OCI-M2 (cell line): ENCODE data around the gene FCGR3A.
"Not testable (repeated sequence)": the region's sequence is repeated elsewhere in the genome, so short reads cannot be mapped to it uniquely, and the experiment has no call there.

ENCODE experiments used
- DNase-seq: peaks from one replicate; lab custom pipeline; 2025; ENCODE audit not compliant: unreplicated experiment; lab: John Stamatoyannopoulos, UW

FCGR3A gene

DNA sequence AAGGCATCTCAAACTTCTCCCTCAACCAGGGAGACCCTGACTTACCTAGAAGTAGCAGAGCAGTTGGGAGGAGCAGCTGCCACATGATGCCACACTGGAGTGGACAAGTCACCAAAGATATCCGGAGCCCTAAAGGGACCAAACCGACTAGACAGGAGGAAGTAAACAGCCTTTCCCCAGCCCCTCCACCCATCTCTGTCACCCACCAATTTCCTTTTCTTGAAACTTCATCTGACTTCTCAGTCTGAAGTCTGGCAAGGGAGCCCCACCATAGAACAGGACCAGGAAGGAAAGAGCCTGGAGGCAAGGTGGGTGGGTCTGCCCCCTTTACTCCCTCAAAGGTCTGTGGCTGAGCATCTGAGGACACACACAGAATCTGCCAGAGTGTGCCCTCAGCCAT is at the start of gene FCGR3A:
Gene FCGR3A, minus strand, starts transcription at position 167 of the 400 bp plus-strand sequence. Its CDS starts 82 bp downstream, at position 85.
- no peak for DNase-seq

- DNase-seq = not testable (repeated sequence)
Observed at GRCh38 chr1:161597077-161597476, 47.5 kb upstream of the FCGR3A start.

DNA sequence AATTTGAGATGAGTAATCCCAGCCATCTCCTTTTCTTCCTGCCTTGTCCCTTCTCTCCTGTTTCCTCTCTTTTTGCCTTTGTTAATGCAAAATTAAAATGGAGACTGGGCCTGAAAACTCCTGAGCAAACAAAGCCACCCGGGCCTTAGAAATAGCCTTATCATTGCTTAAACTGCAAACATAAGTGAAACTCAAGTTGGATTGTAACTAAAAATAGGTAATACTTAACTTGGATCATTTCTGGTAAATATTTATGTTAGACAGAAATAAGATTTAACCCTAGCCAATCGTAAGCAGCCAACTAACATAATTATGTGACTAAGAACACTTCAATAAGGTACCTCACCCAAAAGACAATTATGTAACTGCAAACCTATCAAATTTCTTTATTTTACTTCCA is 46.0 kb upstream of the FCGR3A start:
- not testable (repeated sequence) for DNase-seq

DNA sequence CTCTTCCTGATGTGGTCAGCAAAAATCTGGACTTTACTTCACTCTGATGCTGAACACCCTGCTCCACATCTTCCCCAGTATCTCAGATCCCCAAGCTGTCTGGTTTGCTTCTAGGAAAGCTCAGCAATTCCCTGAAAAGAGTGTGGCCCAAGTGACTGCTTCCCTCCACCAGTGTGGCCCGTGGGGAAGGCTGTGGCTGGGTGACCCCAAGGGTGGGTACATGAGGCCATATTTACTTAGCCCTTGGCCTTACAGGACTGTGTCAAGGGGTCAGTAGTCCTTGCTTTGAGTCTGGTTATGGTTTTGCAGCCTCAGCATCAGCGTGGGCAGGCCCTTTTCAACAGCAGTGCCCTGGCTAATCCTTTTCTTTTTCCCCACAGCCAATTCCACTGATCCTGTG is 45.6 kb upstream of the FCGR3A start:
- DNase-seq = not testable (repeated sequence)

- DNase-seq = not testable (repeated sequence)
Observed at GRCh38 chr1:161594269-161594984, 44.8 kb upstream of the FCGR3A start.

DNA sequence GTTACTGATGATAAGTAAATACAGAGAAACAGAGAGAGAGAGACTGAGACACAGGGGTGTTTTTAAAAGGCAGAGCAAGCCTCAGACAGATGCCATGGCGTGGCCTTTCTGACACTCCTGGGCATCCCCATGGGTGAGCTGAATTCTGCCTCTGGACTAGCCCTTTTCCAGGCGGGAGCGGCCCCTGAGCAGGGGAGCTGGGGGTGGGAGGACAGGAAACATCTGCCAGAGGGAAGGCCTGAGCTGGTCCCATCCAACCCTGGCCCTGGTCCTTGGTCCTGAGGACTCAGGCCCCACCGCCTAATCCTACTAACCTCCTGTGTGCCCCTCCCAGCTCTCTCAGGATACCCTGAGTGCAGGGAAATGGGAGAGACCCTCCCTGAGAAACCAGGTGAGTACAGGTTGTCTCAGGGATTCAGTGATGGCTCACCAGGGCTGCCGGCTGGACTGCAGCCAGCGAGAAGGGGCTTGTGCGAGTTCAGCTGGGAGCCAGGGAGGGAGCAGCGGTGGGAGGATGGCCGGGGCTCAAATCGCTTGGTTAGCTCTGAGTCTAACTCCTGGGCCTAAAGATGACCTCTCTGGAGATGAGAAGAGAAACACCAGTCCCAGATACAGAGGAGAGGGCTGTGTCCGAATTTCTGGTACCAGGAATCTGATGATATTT is 43.6 kb upstream of the FCGR3A start:
- not testable (repeated sequence) for DNase-seq

GRCh38 chr1:161592586-161592985 is 43.0 kb upstream of the FCGR3A start:
- DNase-seq = not testable (repeated sequence)

DNA sequence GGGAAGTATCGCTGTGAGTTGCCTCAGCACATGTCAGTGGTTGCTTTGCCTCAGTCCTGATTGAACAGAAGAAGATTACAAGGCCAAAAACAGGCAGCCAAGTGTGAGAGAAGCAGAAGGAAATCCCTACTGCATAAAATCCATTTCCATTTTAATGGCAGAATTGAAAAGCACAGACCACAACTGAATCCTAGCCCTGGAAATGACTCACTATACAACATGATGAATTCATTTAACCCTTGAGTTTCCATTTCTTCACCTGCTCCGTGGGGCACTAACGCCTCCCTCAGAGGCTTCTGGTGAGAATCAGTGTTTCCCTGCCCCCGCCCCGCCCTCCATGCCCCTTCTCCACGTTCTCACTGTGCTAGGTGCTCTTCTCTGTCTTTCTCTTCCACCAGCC is 40.3 kb upstream of the FCGR3A start:
- not testable (repeated sequence) for DNase-seq

- not testable (repeated sequence) for DNase-seq
Observed at GRCh38 chr1:161589365-161589764, 39.7 kb upstream of the FCGR3A start.

DNA sequence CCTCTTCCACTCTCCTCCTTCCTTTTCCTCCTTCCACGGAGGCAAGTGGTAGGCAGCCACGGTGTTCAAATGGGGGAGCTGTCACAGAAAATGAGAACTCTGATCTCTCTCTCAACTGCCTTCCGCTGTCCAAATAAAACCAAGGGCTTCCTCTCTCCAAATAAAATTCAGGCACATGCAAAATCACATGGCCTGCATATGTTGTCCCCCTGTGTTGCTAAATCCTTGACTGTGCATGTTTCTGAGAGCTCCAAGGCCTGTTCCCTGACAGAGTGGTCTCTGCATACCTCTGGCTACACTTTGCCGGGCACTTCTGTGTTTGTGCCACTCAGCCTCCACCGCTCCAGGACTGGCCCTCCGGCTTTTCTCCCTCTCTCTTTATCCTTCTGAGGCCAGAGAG is 39.0 kb upstream of the FCGR3A start:
- not testable (repeated sequence) for DNase-seq

- DNase-seq = not testable (repeated sequence)
Observed at GRCh38 chr1:161582882-161583281, 33.3 kb upstream of the FCGR3A start.

GRCh38 chr1:161580879-161581537 is 31.4 kb upstream of the FCGR3A start:
- not testable (repeated sequence) for DNase-seq

DNA sequence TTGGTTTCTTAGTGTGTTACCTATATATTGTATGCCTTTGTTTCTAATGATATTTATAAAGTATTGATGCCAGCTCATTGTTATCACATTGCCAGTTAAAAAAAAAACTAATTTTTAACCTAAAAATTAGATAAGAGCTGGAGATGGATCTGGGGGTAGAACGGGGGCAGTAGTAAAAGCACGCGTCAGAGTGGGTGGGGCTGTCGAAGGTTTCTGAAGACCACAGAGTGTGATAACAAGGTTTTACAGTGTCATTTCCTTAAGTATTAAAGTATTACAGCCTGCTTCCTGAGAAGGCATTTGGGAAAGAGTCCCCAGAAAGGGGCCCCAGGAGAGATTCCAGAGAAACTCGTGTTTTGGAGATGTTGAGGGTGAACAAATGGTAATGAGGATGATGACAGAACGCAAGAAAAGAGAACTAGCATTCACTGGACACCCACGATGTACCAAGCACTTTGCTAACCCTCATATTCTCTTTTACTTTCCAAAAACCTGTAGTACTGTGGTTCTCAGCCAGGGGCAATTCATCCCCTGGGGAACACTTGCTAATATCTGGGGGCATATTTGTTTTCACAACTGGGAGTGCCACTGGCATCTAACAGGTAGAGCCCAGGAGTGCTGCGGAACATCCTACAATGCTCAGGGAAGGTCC is 30.4 kb upstream of the FCGR3A start:
- not testable (repeated sequence) for DNase-seq

GRCh38 chr1:161576676-161577075 is 27.1 kb upstream of the FCGR3A start:
- DNase-seq = not testable (repeated sequence)

GRCh38 chr1:161571703-161572102 is 22.1 kb upstream of the FCGR3A start:
- not testable (repeated sequence) for DNase-seq

DNA sequence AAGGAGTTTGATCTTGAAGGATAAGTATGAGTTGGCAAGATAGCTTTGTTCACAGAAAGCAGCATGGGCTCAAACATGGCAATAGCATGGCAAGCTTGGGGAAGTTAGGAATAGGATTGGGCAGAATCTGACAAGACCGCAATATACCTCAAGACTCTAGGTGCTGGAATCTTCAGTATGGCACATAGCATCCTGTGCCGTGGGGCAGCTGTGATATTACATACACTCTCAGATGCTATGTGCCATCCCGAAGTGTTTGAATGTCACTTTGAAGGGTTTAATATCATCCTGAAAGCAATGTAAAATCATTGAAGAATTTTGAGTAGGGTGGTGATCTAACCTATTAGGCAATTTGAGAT is 17.0 kb upstream of the FCGR3A start:
- DNase-seq = not testable (repeated sequence)

GRCh38 chr1:161563522-161563921 is 13.9 kb upstream of the FCGR3A start:
- DNase-seq = not testable (repeated sequence)

DNA sequence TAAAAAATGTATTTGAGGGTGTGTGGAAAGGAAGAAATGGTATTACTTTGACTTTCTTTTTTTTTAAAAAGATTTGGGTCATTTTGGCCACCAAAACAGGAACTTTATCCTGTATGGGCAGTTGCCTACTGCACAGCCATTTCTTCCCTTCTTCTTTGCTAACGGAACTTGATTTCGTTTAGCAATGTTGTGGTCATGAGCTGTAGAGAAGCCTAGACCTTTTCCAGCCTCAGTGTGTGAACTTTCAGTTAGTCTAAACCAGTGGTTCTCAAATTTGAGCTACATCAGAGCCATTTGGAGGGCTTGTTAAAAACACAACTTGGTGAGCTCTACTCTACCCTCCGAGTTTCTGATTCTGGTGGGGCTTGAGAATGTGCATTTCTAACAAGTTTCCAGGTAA is 12.8 kb upstream of the FCGR3A start:
- DNase-seq = not testable (repeated sequence)

GRCh38 chr1:161560960-161561715 is 11.5 kb upstream of the FCGR3A start:
- not testable (repeated sequence) for DNase-seq
